Fibroblast of peridontal ligament (primary cell): ENCODE measurements around the gene TGFBR2.

Source experiments
- DNase-seq: peaks from one replicate; pipeline ENCODE4 v3.0.0-alpha.2; 2010; ENCODE audit errors: extremely low read depth

TGFBR2 gene

GRCh38 chr3:30602946-30603345 is 3.5 kb upstream of the TGFBR2 start:
- DNase-seq = no peak

- peak; percentile 52 for DNase-seq
These were observed 2.3 kb upstream of the TGFBR2 start for GRCh38 chr3:30604093-30604492.

DNA sequence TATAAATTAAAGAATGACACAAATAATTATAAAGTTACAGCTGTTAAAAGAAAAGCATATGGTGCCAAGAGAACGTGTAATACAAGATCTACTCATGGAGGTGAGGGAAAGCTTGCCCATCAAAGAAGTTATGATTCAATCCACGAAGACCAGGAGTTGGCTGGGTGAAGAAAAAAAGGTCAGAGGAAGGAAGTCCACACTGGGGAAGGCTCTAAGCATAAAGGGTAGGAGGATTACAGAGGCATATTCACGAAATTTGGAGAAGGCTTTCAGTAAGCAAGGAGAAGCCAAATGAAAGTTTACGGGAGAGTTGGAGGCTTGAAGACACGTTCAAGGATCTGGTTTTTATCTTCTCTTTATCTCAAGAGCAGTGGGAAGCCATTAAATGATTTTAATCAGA is 1.8 kb upstream of the TGFBR2 start:
- no peak for DNase-seq

GRCh38 chr3:30605005-30605404 is 1.4 kb upstream of the TGFBR2 start:
- DNase-seq = no peak

- no peak for DNase-seq
These were observed 598 bp upstream of the TGFBR2 start for GRCh38 chr3:30605706-30606300.

DNA sequence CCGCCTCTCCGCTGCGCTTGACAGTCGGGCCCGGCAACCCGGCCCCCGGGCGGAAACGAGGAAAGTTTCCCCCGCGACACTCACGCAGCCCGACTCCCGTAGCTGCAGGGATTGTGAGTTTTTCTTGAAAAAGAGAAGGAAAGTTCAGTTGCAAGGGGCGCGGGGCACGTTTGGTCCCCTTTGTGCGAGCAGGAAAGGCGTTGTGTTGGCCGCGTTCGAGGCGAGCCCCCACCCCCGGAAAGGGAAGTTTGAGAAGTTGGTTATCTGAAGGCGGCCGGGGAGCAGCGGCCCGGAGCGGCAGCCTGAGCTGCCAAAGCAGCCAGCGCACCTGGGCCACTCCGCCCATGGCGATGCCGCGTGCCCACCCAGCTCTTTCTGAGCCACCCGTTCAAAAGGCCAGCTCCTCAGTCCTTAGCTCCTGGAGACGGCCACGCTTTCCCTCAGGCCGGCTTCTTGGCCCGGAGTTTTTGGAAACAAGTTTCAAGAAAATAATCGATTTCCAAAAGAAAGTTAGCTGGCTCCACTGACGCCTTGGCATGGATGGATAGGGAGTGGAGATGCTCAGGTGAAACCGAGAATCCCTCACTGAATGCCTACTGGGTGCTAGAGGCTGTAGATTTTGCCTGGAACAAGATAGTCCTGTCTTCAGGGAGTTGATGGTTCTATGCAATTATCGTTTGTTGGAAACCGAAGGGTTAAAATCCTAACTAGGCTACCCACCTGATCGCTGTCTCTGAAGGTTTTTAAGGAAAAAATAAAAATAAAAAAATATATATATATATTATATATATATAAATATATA is 832 bp downstream of the TGFBR2 start:
- DNase-seq = peak; percentile 30

DNA sequence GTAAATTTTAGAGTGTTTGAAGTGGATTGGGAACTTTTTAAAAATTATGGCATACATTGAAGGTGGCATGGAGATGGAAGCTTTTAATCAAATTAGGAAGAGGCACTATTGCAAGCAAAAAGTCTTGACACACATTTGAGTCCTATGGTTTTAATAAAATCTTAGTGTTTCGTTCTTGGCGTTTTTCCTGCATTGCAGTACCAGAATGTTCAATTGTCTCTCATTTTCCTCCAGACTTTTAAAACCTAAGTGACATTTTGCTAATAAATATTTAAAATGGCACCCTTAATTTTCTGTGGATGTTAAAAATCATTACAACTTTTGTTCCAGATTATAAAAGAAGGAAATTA is 2.2 kb downstream of the TGFBR2 start:
- no peak for DNase-seq

GRCh38 chr3:30609930-30610701 is 3.7 kb downstream of the TGFBR2 start:
- no peak for DNase-seq

GRCh38 chr3:30610702-30611368 is 4.4 kb downstream of the TGFBR2 start:
- no peak for DNase-seq

- DNase-seq = no peak
These were observed 5.4 kb downstream of the TGFBR2 start for GRCh38 chr3:30611613-30612436.

DNA sequence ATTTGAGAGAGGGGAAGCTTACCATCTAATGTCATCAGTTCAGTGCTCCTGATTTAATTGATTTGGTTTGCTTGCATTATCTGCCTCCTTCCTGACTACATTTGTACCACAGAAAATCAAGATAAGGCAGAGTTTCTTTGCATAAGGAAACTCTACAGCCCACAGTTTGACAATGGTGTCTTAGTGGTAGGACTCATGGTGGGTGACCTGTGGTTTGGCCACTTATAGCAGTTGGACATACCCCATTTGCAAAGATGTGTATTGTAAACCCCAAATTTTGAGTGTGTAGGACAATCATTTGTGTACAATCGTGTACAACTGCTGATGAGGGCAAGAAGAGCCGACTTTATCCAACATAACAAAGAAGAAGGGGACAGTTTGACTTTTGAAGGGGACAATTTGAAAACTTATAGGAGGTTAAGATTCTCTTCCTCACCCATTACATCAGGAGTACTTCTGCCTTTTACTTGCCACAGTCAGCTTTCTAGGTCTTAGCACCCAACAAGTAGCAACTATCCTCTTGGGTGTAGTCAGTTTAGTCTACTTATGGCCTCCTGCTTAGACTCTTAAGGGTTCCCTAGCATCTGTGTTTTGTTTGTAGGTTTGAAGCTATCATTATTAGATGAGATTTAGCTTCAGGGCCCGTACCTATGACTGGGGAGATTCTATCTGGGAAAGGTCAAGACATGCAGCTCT is 6.2 kb downstream of the TGFBR2 start:
- DNase-seq = no peak

DNA sequence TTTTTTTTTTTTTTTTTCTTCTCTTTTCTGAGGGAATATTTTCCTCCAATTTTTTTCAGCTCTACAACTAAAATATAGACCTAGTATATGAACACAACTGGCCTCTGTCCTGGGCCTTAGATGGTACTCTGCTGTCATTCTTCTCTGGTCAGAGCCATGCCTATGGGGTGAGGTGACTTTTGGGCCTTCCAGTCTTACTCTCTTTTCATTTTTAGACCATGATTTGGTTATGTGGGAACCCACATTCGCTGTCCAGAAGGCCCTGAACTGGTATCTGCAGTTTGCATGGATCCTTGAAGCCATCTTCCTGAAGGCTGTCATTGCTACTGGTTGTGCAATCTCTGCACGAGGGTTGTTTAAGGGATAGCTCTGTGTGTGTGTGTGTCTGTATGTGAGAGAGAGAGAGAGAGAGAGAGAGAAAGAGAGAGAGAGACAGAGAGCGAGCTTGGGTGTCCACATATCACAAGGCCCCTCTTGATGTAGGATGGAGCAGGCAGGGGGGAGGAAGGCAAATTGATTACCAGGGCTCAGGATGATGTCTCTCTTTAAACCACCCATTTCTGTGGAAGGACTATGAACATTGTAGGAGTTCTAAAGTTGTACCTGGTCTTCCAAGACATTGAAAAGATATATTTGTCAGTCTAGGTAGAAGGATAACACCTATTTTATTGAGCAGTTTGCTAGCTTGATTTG is 6.9 kb downstream of the TGFBR2 start:
- DNase-seq = no peak

GRCh38 chr3:30614373-30614772 is 8.0 kb downstream of the TGFBR2 start:
- no peak for DNase-seq

GRCh38 chr3:30614943-30615342 is 8.5 kb downstream of the TGFBR2 start:
- DNase-seq = no peak

DNA sequence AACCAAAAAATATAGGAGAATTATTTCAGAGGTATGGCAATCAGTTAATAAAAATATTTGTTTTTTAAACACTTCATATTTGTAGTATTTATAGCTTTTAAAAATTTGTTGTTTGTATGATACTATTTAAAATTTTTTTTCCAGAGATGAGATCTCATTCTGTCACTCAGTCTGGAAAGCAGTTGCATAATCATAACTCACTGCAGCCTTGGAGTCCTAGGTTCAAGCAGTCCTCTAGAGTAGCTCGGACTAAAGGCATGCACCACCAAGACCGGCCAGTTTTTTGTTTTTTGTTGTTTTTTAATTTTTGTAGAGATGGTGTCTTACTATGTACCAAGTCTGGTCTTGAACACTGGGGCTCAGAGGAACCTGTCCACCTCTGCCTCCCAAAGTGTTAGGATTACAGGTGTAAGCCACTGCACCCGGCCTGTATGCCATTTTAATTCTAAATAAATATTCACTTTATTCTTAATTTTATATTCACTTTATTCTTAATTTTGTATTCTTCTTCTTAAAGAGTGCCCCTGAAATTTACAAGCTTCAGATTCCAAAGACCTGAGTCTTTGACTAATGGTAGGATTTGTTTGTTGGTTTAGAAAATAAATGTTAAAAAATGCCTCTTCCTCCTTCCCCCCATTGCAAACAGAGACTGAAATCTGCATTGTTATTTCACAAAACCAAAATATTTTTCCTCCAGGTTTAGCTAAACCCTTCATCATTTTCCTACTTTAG is 9.4 kb downstream of the TGFBR2 start:
- DNase-seq = no peak

DNA sequence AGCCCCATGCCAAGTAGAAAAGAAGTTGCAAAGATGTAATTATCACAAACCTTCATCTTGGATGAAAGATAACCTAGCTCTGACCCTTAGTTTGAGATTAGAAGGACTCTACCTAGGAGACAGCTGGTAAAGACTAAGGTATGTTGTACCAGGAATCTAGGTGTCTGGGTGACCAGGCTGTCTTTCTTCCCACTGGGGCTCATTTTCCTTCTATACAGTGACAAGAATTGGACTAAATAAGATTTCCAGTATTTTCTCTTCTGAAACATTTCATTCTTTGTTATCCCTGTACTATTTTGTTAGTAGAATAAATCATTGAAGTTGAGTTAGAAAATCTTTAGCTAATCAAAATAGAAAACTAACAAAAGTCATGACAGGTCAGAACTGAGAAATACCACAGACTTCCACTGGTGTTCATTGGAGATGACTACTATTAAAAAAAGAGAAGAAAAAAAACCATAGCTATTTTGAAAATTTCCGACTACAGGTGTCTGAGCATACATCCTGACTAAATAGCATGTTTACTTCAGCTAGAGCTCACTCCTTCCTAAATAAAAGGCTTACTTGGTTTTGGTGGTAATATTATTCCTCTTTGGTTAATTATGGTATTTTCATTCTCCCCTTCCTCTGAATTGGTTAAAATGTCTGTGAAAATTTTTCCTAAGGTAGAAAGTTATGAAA is 10.1 kb downstream of the TGFBR2 start:
- DNase-seq = no peak

DNA sequence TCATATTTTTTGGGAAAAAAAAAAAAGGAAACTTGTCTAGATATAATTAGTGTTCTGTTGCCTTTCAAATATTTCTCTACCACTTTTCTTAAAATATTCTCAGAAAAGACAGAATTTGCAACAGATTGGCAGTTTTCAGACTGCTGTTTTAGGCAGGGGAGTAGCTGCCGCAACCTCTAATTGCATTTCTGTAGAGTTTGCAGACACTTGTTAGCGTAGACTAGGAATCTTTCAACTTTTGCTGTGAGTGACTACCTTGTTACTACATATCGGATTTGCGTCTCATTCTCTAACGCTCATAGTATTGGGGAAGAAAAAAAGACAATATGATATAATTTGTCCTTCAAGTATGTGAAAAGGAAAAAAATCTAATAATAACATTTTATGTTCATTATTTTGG is 10.7 kb downstream of the TGFBR2 start:
- no peak for DNase-seq

- no peak for DNase-seq
These were observed 11.3 kb downstream of the TGFBR2 start for GRCh38 chr3:30617653-30618052.

DNA sequence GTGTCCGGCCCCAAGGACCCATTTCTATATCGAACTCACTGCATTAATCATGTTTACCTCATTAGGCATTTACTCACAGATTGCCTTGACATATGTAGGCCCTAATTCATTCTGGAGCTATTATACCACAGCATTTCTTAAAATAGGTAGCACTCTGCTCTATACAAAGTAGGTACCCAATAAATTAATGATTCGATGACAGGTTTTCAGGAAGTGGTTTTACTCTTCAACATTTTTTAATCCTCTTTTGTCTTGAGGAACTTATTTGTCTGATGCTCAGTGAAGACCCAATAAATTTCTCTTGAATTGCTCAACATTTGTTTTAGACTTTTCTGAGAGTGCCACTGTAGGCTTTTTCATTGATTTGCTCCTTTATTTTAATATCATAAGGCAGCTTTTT is 12.1 kb downstream of the TGFBR2 start:
- no peak for DNase-seq
